Heart left ventricle (tissue), 16 donors: ENCODE data around the gene TLCD5. TPM values are rescaled to one million over a fixed set of nuclear protein-coding genes. Genes with fewer than 3 reads are reported as not detected.
A peak's percentile ranks its signal among the peaks of the same experiment; 100 is the strongest.

Experiments
- ATAC-seq, 4 donors: fragments of 200-7000 bp; cut with Tn5 transposase; one replicate each; pipeline ENCODE4 v1.9.1; 2020 to 2022; ENCODE audit warnings: moderate library complexity in 4 of 4, mild to moderate bottlenecking in 3 of 4, moderate number of reproducible peaks in 1 of 4
- DNase-seq, 5 donors: peaks; one replicate each; pipeline ENCODE4 v3.0.0-alpha.2; 2020
- H3K27ac ChIP-seq, 12 donors: fragments of 200-600 bp; sonication (generic) in 4 of 12; one replicate each; pipeline versions ENCODE4 v1.5.0 to v1.8.0; 2016 to 2022; ENCODE audit warnings: mild to moderate bottlenecking in 2 of 12
- H3K27me3 ChIP-seq, 9 donors: fragments of 200-600 bp; sonication (generic) in 2 of 9; one replicate each; pipeline versions ENCODE4 v1.5.1 to v1.8.0; 2016 to 2022; ENCODE audit warnings: mild to moderate bottlenecking in 3 of 9
- H3K36me3 ChIP-seq, 9 donors: fragments of 200-600 bp; sonication (generic) in 2 of 9; one replicate each; pipeline versions ENCODE4 v1.5.0 to v1.8.0; 2018 to 2022; ENCODE audit warnings: mild to moderate bottlenecking in 2 of 9
- H3K4me1 ChIP-seq, 12 donors: fragments of 200-600 bp; sonication (generic) in 4 of 12; one replicate each; pipeline versions ENCODE4 v1.5.0 to v1.8.0; 2016 to 2022; ENCODE audit warnings: mild to moderate bottlenecking in 3 of 12
- H3K4me3 ChIP-seq, 12 donors: fragments of 200-600 bp; sonication (generic) in 4 of 12; one replicate each; pipeline versions ENCODE4 v1.5.0 to v1.8.0; 2017 to 2022; ENCODE audit warnings: mild to moderate bottlenecking in 9 of 12, moderate library complexity in 4 of 12
- H3K9me3 ChIP-seq, 12 donors: fragments of 200-600 bp; sonication (generic) in 4 of 12; one replicate each; pipeline versions ENCODE4 v1.5.0 to v1.8.0; 2016 to 2022; ENCODE audit warnings: mild to moderate bottlenecking in 1 of 12
- CTCF ChIP-seq, 12 donors: fragments of 200-600 bp; sonication (generic) in 4 of 12; IDR thresholded peaks; one replicate each; pipeline versions ENCODE4 v1.5.0 to v1.8.0; 2018 to 2022; ENCODE audit warnings: antibody characterized with exemption in 12 of 12, mild to moderate bottlenecking in 5 of 12
- POLR2A ChIP-seq, 2 donors: fragments of 450-650 bp; IDR thresholded peaks; one replicate each; pipeline ENCODE4 v1.6.1; 2017; ENCODE audit warnings: antibody characterized with exemption in 2 of 2, mild to moderate bottlenecking in 2 of 2, moderate library complexity in 2 of 2
- WGBS, 4 donors: extraction: QIAGEN DNeasy Blood & Tissue Kit in 2 of 4; methylation state at CpG; one replicate each; pipeline versions ENCODE4 v1.1.5 to v1.1.7; 2013 to 2018; 5-methylcytosine and 5-hydroxymethylcytosine counted together
- intact Hi-C, 10 donors: fragments of 100-400 bp; cut with DNase I; formaldehyde crosslinking; loops; one replicate each; pipeline versions ENCODE4 v1.11.1 to v1.14.2; 2022
- polyA plus RNA-seq, 2 donors: library from polyadenylated mRNA; stranded (reverse); fragments of 200-250 nt; gene quantifications; one replicate each; pipeline ENCODE4 v1.2.3, GENCODE V29; 2013
- total RNA-seq, 9 donors: library from RNA; depleted of rRNA in 2 of 9; stranded (reverse); fragments of >200 nt in 2 of 9; fragmentation: NEBNext Ultra II Directional in 3 of 9; extraction: Animal tissue kit (Norgen Biotek cat#: 25700) in 3 of 9; gene quantifications; one replicate each; pipeline versions ENCODE4 v1.1.0 to v1.2.4, GENCODE V29; 2016 to 2023
- donor health status: ischemic (EF 13 %, LVEDD 7.1; RV severe dilation, severe dysfunction).
- donor health status: healthy with polysubstance abuse.
- donor health status: DM: no; HTN: yes; CAD: no.
- donor health status: DM: no; HTN: no; CAD: no.
- donor health status: ischemic (EF 25% LVEDD 6.9; RV normal size, moderate dysfunction).
- donor health status: ischemic (EF 25% LVEDD 5.7; RV mildly dilated, moderate dysfunction).
- donor health status: healthy.
- donor health status: DM: yes; HTN: yes; CAD: no.
- donor health status: ischemic (EF 35%, LVEDD 5.7; RV mildly dilated, moderate dysfunction).
- donor health status: nonischemic (EF 11% LVEDD 7.7; RV severe dilation, severe dysfunction).
- donor health status: DM: yes; HTN: yes; CAD: no.
- donor health status: PGD.
- donor health status: ischemic (EF 29% LVEDD 5.4; RV normal size, mild dysfunction).
- donor health status: nonischemic (EF 23%, LVEDD 6.1; RV moderate dilation, normal function).

The TLCD5 gene
- total and polyA plus RNA-seq, 11 donors = 4.0 to 15.0 (median 10.3) TPM

- no peak for DNase-seq
- H3K27me3 ChIP-seq = peaks cover 0 to 62% (median 0%) of the 10 kb centered on the region in 9 donors
- no peaks in the 10 kb centered on the region for H3K36me3 ChIP-seq
- H3K4me3 ChIP-seq = no peak overlapping the region
- no peaks in the 10 kb centered on the region for H3K9me3 ChIP-seq
- no peak for TF ChIP-seq POLR2A (IDR thresholded peaks at IDR 0.05)
- no peak for TF ChIP-seq CTCF (IDR thresholded peaks at IDR 0.05)
- ATAC-seq = no peak
- H3K27ac ChIP-seq = peak overlapping the region in 2 of 12 donors; percentile 16 to 26
- H3K4me1 ChIP-seq = peaks cover 0 to 84% (median 49%) of the 10 kb centered on the region in 12 donors
- intact Hi-C loops = no loop called here
These were observed 25.5 kb downstream of the TLCD5 start for GRCh38 chr11:120350637-120351036.

GRCh38 chr11:120352405-120352804 lies 27.3 kb downstream of the TLCD5 start:
- peak in 2 of 4 donors; percentile 36 to 48 for ATAC-seq
- no peak for DNase-seq
- H3K9me3 ChIP-seq = no peaks in the 10 kb centered on the region
- H3K36me3 ChIP-seq = no peaks in the 10 kb centered on the region
- H3K27ac ChIP-seq = peak overlapping the region in 1 of 12 donors; percentile 14
- no peak for TF ChIP-seq CTCF (IDR thresholded peaks at IDR 0.05)
- H3K27me3 ChIP-seq = peaks cover 0 to 63% (median 0%) of the 10 kb centered on the region in 9 donors
- H3K4me3 ChIP-seq = no peak overlapping the region
- H3K4me1 ChIP-seq = peaks cover 0 to 86% (median 43%) of the 10 kb centered on the region in 12 donors
- intact Hi-C loops = no loop called here
- WGBS, 4 donors = 53 to 69% (median 59%) methylated on average over 6 of the region's 6 CpGs

- intact Hi-C loops = no loop called here
- Histone ChIP-seq H3K4me1 (peaks cover 0 to 82% (median 36%) of the 10 kb centered on the region in 12 donors), H3K36me3 (no peaks in the 10 kb centered on the region), H3K4me3 (no peak overlapping the region), H3K9me3 (no peaks in the 10 kb centered on the region), H3K27me3 (peaks cover 0 to 64% (median 0%) of the 10 kb centered on the region in 9 donors), H3K27ac (peak overlapping the region in 1 of 12 donors; percentile 5)
- TF ChIP-seq CTCF (IDR thresholded peaks at IDR 0.05) = no peak
- no peak for TF ChIP-seq POLR2A (IDR thresholded peaks at IDR 0.05)
- ATAC-seq (peak in 1 of 4 donors; percentile 15), DNase-seq (no peak)
- WGBS, 4 donors = 14 to 23% (median 20%) methylated on average over 1 of the region's 1 CpG
These were observed 29.0 kb downstream of the TLCD5 start for GRCh38 chr11:120354068-120354467.

GRCh38 chr11:120354779-120355178 lies 29.7 kb downstream of the TLCD5 start:
- Histone ChIP-seq H3K4me1 (peaks cover 0 to 82% (median 32%) of the 10 kb centered on the region in 12 donors), H3K36me3 (no peaks in the 10 kb centered on the region), H3K9me3 (no peaks in the 10 kb centered on the region), H3K27ac (no peak overlapping the region), H3K4me3 (no peak overlapping the region), H3K27me3 (peaks cover 0 to 64% (median 0%) of the 10 kb centered on the region in 9 donors)
- 58 to 72% (median 61%) methylated on average over 6 of the region's 6 CpGs for WGBS, 4 donors
- intact Hi-C loops = loop anchor here in 1 of 10 donors (5.0 kb wide), 1 partner anchor 38 kb away; no protein-coding TSS in a partner anchor
- peak in 1 of 4 donors; percentile 21 for ATAC-seq
- no peak for DNase-seq
- TF ChIP-seq CTCF (IDR thresholded peaks at IDR 0.05) = no peak
- TF ChIP-seq POLR2A (IDR thresholded peaks at IDR 0.05) = no peak
